ENCODE measurements around the gene MTHFR. TPM values are rescaled to one million over a fixed set of nuclear protein-coding genes. Genes with fewer than 3 reads are reported as not detected.

MTHFR gene
- total and polyA plus RNA-seq, 2 of the 4 experiments (the other 2 are of a cell fraction) = 7.3 to 7.4 TPM

- Histone ChIP-seq H3K27ac (ENCODE audit: insufficient read depth, low read length) (no peak overlapping the region), H3K23ac (ENCODE audit: low read depth, low read length) (no peak overlapping the region), H2AFZ (replicated peaks; ENCODE audit: low read length, poor library complexity) (no peak overlapping the region), H3K36me3 (ENCODE audit: control insufficient read depth, insufficient read depth, low read length) (no peaks in the 10 kb centered on the region), H3K79me1 (ENCODE audit: low read depth in 1 of 2, low read length in 2 of 2) (no peaks in the 10 kb centered on the region), H3K9me3 (ENCODE audit: control insufficient read depth, insufficient read depth, low read length) (no peaks in the 10 kb centered on the region), H3K9me1 (ENCODE audit: insufficient read depth, low read length) (no peaks in the 10 kb centered on the region), H3K56ac (ENCODE audit: extremely low read depth, insufficient read depth, low read length) (no peak overlapping the region), H4K8ac (ENCODE audit: low read depth in 2 of 2, low read length in 2 of 2) (no peak overlapping the region), H3K18ac (ENCODE audit: low read depth, low read length) (no peak overlapping the region), H3K9ac (ENCODE audit: low read depth, low read length) (no peak overlapping the region), H2AK9ac (replicated peaks; ENCODE audit: low read depth, low read length, poor library complexity) (no peak overlapping the region), H3K14ac (replicated peaks; ENCODE audit: low read depth, low read length) (no peak overlapping the region), H3K4me3 (ENCODE audit: insufficient read depth, low read depth, low read length) (no peak overlapping the region), H2BK20ac (ENCODE audit: low read depth, low read length) (no peak overlapping the region), H2AK5ac (ENCODE audit: low read depth, low read length) (no peak overlapping the region), H2BK5ac (ENCODE audit: low read depth, low read length, poor library complexity, severe bottlenecking) (no peak overlapping the region), H2BK120ac (ENCODE audit: low read depth, low read length) (no peak overlapping the region), H4K20me1 (ENCODE audit: insufficient read depth, low read length) (no peaks in the 10 kb centered on the region), H4K5ac (ENCODE audit: low read depth, low read length) (no peak overlapping the region), H3K4me2 (ENCODE audit: low read depth, low read length) (no peak overlapping the region), H3K4me1 (ENCODE audit: control insufficient read depth, insufficient read depth, low read length) (no peaks in the 10 kb centered on the region), H3K27me3 (ENCODE audit: control insufficient read depth, insufficient read depth, low read length) (peaks cover 2% of the 10 kb centered on the region), H4K91ac (ENCODE audit: insufficient read depth, low read depth, low read length) (no peak overlapping the region), H2BK15ac (ENCODE audit: low read depth, low read length) (no peak overlapping the region), H3K4ac (ENCODE audit: low read depth, low read length) (no peak overlapping the region)
- no peak for ATAC-seq (ENCODE audit: low read depth)
- POLR2A ChIA-PET (ENCODE audit: unreplicated experiment) = no interaction called here
- intact Hi-C loops (cut with micrococcal nuclease) (no loop called here), dilution Hi-C loops (cut with HindIII; ENCODE audit: low sequenced_read_pairs, unreplicated experiment) (no loop called here), in situ Hi-C loops (cut with MboI; ENCODE audit: low sequenced_read_pairs) (no loop called here)
- no peak for DNase-seq
- CTCF ChIA-PET = no interaction called here
- TF ChIP-seq NFE2L2 (IDR thresholded peaks at IDR 0.05; ENCODE audit: low read depth, low read length) (no peak), SMC3 (IDR thresholded peaks at IDR 0.05; ENCODE audit: low read depth, low read length) (no peak), CHD1 (IDR thresholded peaks at IDR 0.05; ENCODE audit: low read depth, low read length) (no peak), RFX5 (IDR thresholded peaks at IDR 0.05; ENCODE audit: low read depth, low read length) (no peak), MAFK (IDR thresholded peaks at IDR 0.05; ENCODE audit: low read depth, low read length) (no peak), POLR2A (IDR thresholded peaks at IDR 0.05; ENCODE audit: low read depth, low read length) (no peak), CTCF (conservative IDR thresholded peaks at IDR 0.05; ENCODE audit: low read depth, low read length) (no peak), MXI1 (IDR thresholded peaks at IDR 0.05; ENCODE audit: borderline replicate concordance, low read depth, low read length) (no peak), BHLHE40 (IDR thresholded peaks at IDR 0.05; ENCODE audit: low read depth, low read length) (no peak), ELK1 (IDR thresholded peaks at IDR 0.05; ENCODE audit: borderline replicate concordance, low read depth, low read length) (no peak), RCOR1 (IDR thresholded peaks at IDR 0.05; ENCODE audit: insufficient replicate concordance, low read length) (no peak), RAD21 (IDR thresholded peaks at IDR 0.05; ENCODE audit: low read length) (no peak), FOS (IDR thresholded peaks at IDR 0.05; ENCODE audit: low read depth, low read length) (no peak), MAZ (IDR thresholded peaks at IDR 0.05; ENCODE audit: borderline replicate concordance, low read depth, low read length) (no peak)
- no TSS peak for BruUV-seq (replicated peaks)
- 80% methylated on average over 5 of the region's 9 CpGs; no CpG with 5 or more reads in 1 of the 2 experiments for WGBS, 2 experiments (ENCODE audit: extremely low coverage in 2 of 2, insufficient read length in 1 of 2)
Observed at GRCh38 chr1:11774753-11775152, 31.0 kb downstream of the MTHFR start.
